Measurements from ENCODE around the gene NRIP1. TPM values are rescaled to one million over a fixed set of nuclear protein-coding genes. Genes with fewer than 3 reads are reported as not detected.

NRIP1 gene
- total RNA-seq, 1 donor from 2014 or later = 59.1 TPM

DNA sequence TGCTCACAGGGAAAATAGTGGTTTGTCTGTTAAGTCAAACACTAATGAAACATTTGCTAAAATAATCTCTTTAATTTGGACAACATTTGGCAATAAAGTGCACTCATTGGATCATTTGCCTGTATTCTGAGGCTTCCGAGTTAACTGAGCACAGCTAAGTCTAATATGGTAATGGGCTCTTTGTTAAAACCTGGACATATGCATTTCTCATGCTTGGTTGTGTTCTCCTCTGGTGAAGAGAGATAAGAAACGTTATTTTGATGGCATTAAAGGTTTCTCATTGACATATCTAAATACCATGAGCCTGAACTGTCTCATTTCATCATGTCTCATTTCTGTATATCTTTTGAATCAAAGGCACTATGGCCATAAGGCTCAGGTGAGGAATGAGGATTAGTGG, 13.4 kb upstream of the NRIP1 start:
- TF ChIP-seq, protein P1, sequence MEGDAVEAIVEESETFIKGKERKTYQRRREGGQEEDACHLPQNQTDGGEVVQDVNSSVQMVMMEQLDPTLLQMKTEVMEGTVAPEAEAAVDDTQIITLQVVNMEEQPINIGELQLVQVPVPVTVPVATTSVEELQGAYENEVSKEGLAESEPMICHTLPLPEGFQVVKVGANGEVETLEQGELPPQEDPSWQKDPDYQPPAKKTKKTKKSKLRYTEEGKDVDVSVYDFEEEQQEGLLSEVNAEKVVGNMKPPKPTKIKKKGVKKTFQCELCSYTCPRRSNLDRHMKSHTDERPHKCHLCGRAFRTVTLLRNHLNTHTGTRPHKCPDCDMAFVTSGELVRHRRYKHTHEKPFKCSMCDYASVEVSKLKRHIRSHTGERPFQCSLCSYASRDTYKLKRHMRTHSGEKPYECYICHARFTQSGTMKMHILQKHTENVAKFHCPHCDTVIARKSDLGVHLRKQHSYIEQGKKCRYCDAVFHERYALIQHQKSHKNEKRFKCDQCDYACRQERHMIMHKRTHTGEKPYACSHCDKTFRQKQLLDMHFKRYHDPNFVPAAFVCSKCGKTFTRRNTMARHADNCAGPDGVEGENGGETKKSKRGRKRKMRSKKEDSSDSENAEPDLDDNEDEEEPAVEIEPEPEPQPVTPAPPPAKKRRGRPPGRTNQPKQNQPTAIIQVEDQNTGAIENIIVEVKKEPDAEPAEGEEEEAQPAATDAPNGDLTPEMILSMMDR (IDR thresholded peaks at IDR 0.05) = no peak
- no peak for TF ChIP-seq EZH2 (IDR thresholded peaks at IDR 0.05)
- no peaks in the 10 kb centered on the region for H3K36me3 ChIP-seq
- no peaks in the 10 kb centered on the region for H3K27me3 ChIP-seq
- Mint-ChIP-seq H3K27ac (no peak overlapping the region), H3K27me3 (ENCODE audit: insufficient read depth, low read depth) (peaks cover 3% of the 10 kb centered on the region), H3K9me3 (no peaks in the 10 kb centered on the region), H3K4me3 (no peak overlapping the region), H3K4me1 (peaks cover 29% of the 10 kb centered on the region), H3K36me3 (no peaks in the 10 kb centered on the region)
- H3K9ac ChIP-seq = no peak overlapping the region
- no peak for DNase-seq (ENCODE audit: low spot score)
- no peak overlapping the region for H3K27ac ChIP-seq
- H3K79me2 ChIP-seq (ENCODE audit: low read depth) = no peaks in the 10 kb centered on the region
- no peaks in the 10 kb centered on the region for H4K20me1 ChIP-seq (ENCODE audit: low read depth)
- H3K9me3 ChIP-seq (ENCODE audit: low read depth) = no peaks in the 10 kb centered on the region
- no peak overlapping the region for H2AFZ ChIP-seq (replicated peaks)
- no peaks in the 10 kb centered on the region for H3K4me1 ChIP-seq
- H3K4me3 ChIP-seq = no peak overlapping the region
- no peak overlapping the region for H3K4me2 ChIP-seq
- no peaks in the 10 kb centered on the region for H3F3A ChIP-seq (ENCODE audit: low read depth)

DNA sequence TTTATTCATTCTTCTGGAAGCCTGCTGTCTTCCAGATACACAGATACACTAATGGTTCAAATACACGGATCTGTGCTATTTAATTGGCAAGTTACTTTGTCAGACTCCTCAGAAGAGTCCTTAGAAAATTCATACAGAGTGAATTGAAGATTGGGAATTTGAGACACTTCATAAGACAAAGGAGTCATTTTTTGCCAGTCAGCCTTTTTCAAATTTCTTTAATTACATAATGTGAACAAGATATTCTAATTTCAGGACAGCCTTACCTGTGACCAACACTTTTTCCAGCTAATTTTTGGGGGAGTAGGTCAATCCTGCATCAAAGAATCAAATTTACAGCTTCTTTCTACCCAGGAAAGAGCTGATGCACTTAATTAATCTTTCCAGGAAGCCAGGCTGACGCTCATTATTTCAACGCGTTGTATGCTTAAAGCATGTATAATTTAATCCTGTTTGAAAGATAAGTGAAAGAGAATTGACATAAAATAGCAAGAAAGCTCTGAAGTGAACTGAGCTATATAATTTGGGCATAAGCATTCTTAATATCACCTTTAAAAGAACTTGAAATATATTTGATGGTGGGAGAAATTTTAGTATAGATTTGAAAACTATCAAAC, 12.8 kb upstream of the NRIP1 start:
- no peaks in the 10 kb centered on the region for H3K9me3 Mint-ChIP-seq
- Histone ChIP-seq H3K27ac (no peak overlapping the region), H3K9me3 (ENCODE audit: low read depth) (no peaks in the 10 kb centered on the region), H3K9ac (no peak overlapping the region), H4K20me1 (ENCODE audit: low read depth) (no peaks in the 10 kb centered on the region), H3K4me3 (no peak overlapping the region), H3K79me2 (ENCODE audit: low read depth) (no peaks in the 10 kb centered on the region), H3K4me1 (no peaks in the 10 kb centered on the region), H3K36me3 (no peaks in the 10 kb centered on the region), H3K4me2 (no peak overlapping the region), H3K27me3 (no peaks in the 10 kb centered on the region), H3F3A (ENCODE audit: low read depth) (no peaks in the 10 kb centered on the region), H2AFZ (replicated peaks) (no peak overlapping the region)
- TF ChIP-seq, protein P1 (IDR thresholded peaks at IDR 0.05) = no peak
- no peak for TF ChIP-seq EZH2phosphoT487 (IDR thresholded peaks at IDR 0.05)
- no peak for TF ChIP-seq EZH2 (IDR thresholded peaks at IDR 0.05)
- H3K27me3 Mint-ChIP-seq (ENCODE audit: insufficient read depth, low read depth) = peaks cover 3% of the 10 kb centered on the region
- H3K4me1 Mint-ChIP-seq = peaks cover 29% of the 10 kb centered on the region
- no peaks in the 10 kb centered on the region for H3K36me3 Mint-ChIP-seq
- H3K4me3 Mint-ChIP-seq = no peak overlapping the region
- H3K27ac Mint-ChIP-seq = no peak overlapping the region
- no peak for DNase-seq (ENCODE audit: low spot score)

DNA sequence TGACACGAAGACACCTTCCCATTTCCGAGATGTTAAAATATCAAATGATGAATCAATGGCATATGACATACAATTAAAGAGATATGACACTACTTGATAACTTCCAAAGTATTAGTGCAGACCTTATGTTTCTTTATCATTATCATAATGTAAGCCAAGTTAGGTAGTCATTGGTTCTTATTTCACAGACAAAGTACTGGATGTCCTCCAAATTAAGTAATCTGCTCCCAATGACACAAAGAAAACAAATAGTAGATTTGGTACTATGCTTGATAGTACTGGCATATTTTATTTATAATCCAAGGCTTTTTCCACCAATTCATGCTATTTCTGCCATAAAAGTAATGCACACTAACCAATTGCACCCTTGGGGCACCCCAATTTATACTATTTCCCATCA, 11.9 kb upstream of the NRIP1 start:
- H3K9me3 Mint-ChIP-seq = no peaks in the 10 kb centered on the region

More for the DNA sequence above, 11.9 kb upstream of the NRIP1 start:
- Histone ChIP-seq H3K9ac (no peak overlapping the region), H3K9me3 (ENCODE audit: low read depth) (no peaks in the 10 kb centered on the region), H3K36me3 (no peaks in the 10 kb centered on the region), H3K27me3 (no peaks in the 10 kb centered on the region), H3K79me2 (ENCODE audit: low read depth) (no peaks in the 10 kb centered on the region), H3K4me3 (no peak overlapping the region), H3K4me2 (no peak overlapping the region), H2AFZ (replicated peaks) (no peak overlapping the region), H3F3A (ENCODE audit: low read depth) (no peaks in the 10 kb centered on the region), H3K4me1 (no peaks in the 10 kb centered on the region), H4K20me1 (ENCODE audit: low read depth) (no peaks in the 10 kb centered on the region), H3K27ac (no peak overlapping the region)
- TF ChIP-seq, protein P1 (IDR thresholded peaks at IDR 0.05) = no peak
- TF ChIP-seq EZH2 (IDR thresholded peaks at IDR 0.05) = no peak
- TF ChIP-seq EZH2phosphoT487 (IDR thresholded peaks at IDR 0.05) = no peak
- no peak for DNase-seq (ENCODE audit: low spot score)
- H3K27ac Mint-ChIP-seq = no peak overlapping the region
- H3K4me1 Mint-ChIP-seq = peaks cover 35% of the 10 kb centered on the region
- peaks cover 3% of the 10 kb centered on the region for H3K27me3 Mint-ChIP-seq (ENCODE audit: insufficient read depth, low read depth)
- H3K36me3 Mint-ChIP-seq = no peaks in the 10 kb centered on the region
- H3K4me3 Mint-ChIP-seq = no peak overlapping the region
